H1 (cell line): ENCODE results near the gene SELENOS. TPM values are rescaled to one million over a fixed set of nuclear protein-coding genes. Genes with fewer than 3 reads are reported as not detected.

ENCODE experiments used
- EZH2 ChIP-seq: fragments of 200-600 bp; sonication (generic); IDR thresholded peaks from 2 replicates; pipeline ENCODE4 v1.7.1; 2012; ENCODE audit warnings: low read depth, mild to moderate bottlenecking, moderate library complexity, low read length, inconsistent platforms; ENCODE audit not compliant: severe bottlenecking
- KDM4A ChIP-seq: IDR thresholded peaks from one replicate; pipeline ENCODE4 v1.7.1; 2012; ENCODE audit warnings: low read depth, mild to moderate bottlenecking, moderate library complexity, low read length, inconsistent platforms; ENCODE audit not compliant: severe bottlenecking
- SIN3A ChIP-seq, 2 experiments: IDR thresholded peaks in 1 of 2; conservative IDR thresholded peaks in 1 of 2; 2 replicates each; pipeline ENCODE4 v1.6.1; 2011 to 2012; ENCODE audit warnings: low read length in 2 of 2, improper control_type of control experiment in 1 of 2, low read depth in 1 of 2, mild to moderate bottlenecking in 1 of 2
- polyA plus RNA-seq, 7 experiments: library from polyadenylated mRNA; depleted of rRNA in 3 of 7; stranded (reverse) in 5 of 7; unstranded in 2 of 7; fragments of >200 nt in 5 of 7; fragments of 200-250 nt in 2 of 7; gene quantifications; 1 replicate in 5 of 7; 2 replicates in 1 of 7; 4 replicates in 1 of 7; pipeline versions ENCODE4 v1.2.1 to v1.2.3, GENCODE V29; 2011 to 2013; ENCODE audit warnings: missing spikeins in 2 of 7, mixed read lengths in 2 of 7
- total RNA-seq: library from RNA; stranded (reverse); fragmentation: NEBNext Ultra II Directional; extraction: Animal tissue kit (Norgen Biotek cat#: 25700); gene quantifications from 2 replicates; pipeline ENCODE4 v1.2.1, GENCODE V29; 2021

The SELENOS gene
- total and polyA plus RNA-seq, 2 of the 8 experiments (the other 6 are each of a cell fraction or from before 2014, with no cell fraction given): 45.1 to 46.0 TPM

- TF ChIP-seq SIN3A (conservative IDR thresholded peaks at IDR 0.05 in 1 of 2, IDR thresholded peaks at IDR 0.05 in 1 of 2; ENCODE audit: low read depth in 1 of 2, low read length in 2 of 2): peak in 1 of 2 experiments; percentile 29; a peak in 1 of 4 replicates
- TF ChIP-seq KDM4A: peak; percentile 54
- no peak for TF ChIP-seq EZH2
Observed at GRCh38 chr15:101277038-101277822, at the start of gene SELENOS (continued).
